K562 (cell line): Measurements from ENCODE around the gene ACER1. TPM values are rescaled to one million over a fixed set of nuclear protein-coding genes. Genes with fewer than 3 reads are reported as not detected.

ENCODE experiments used
- ATAC-seq: fragments of 200-7000 bp; cut with Tn5 transposase; 3 replicates; pipeline ENCODE4 v1.9.1; 2020; ENCODE audit warnings: moderate library complexity
- BruUV-seq: library from RNA; stranded (reverse); fragments of 400-500 nt; replicated peaks from 2 replicates; lab custom pipeline; 2021; lab: Mats Ljungman, UMichigan
- CTCF ChIA-PET: fragments of 300-600 bp; formaldehyde crosslinking; extraction: SDS; loops from one replicate; lab custom pipeline; 2021; ENCODE audit warnings: low intra/inter-chr PET ratio; lab: Yijun Ruan, JAX
- POLR2A ChIA-PET: fragments of 300-600, 350-650 bp; sonication (Branson Sonifier 250); formaldehyde crosslinking; extraction: SDS; loops from one replicate; lab custom pipeline; 2021; ENCODE audit warnings: antibody characterized with exemption, inconsistent platforms; lab: Yijun Ruan, JAX
- DNase-seq, 4 experiments: peaks; one replicate each; pipeline versions ENCODE4 v3.0.0 to v3.0.0-alpha.2; 2011 to 2018; ENCODE audit warnings: low spot score in 3 of 4, mixed read lengths in 3 of 4; ENCODE audit errors: extremely low read depth in 1 of 4
- FAIRE-seq: peaks from 2 replicates; lab custom pipeline; 2011; peaks lifted over from hg19 to GRCh38; lab: Jason Lieb, UNC
- H2AFZ ChIP-seq: 2 replicates; pipeline ENCODE4 v1.6.0; 2011; ENCODE audit warnings: low read depth, low read length, control low read depth, inconsistent platforms
- H3K27ac ChIP-seq: fragments of 200-600 bp; 3 replicates; pipeline ENCODE4 v1.8.0; 2011; ENCODE audit warnings: low read depth, mild to moderate bottlenecking, control low read depth, inconsistent platforms, low read length, moderate library complexity, mixed read lengths; ENCODE audit errors: extremely low read depth
- H3K27me3 ChIP-seq, 2 experiments: fragments of 300-600 bp in 1 of 2; 2 replicates in 1 of 2; 3 replicates in 1 of 2; pipeline versions ENCODE4 v1.6.0 to v1.8.0; 2011; ENCODE audit warnings: inconsistent platforms in 2 of 2, low read length in 2 of 2, mild to moderate bottlenecking in 1 of 2, mixed read lengths in 1 of 2, moderate library complexity in 1 of 2; ENCODE audit not compliant: control insufficient read depth in 2 of 2, insufficient read depth in 2 of 2
- H3K36me3 ChIP-seq: fragments of 300-600 bp; 3 replicates; pipeline ENCODE4 v1.8.0; 2011; ENCODE audit warnings: mild to moderate bottlenecking, low read length, inconsistent platforms; ENCODE audit not compliant: control insufficient read depth, insufficient read depth
- H3K4me1 ChIP-seq, 2 experiments: fragments of 200-600 bp in 1 of 2; replicated peaks in 1 of 2; 2 replicates in 1 of 2; 3 replicates in 1 of 2; pipeline versions ENCODE4 v1.5.1 to v1.8.0; 2011; ENCODE audit warnings: inconsistent platforms in 2 of 2, low read length in 2 of 2, mild to moderate bottlenecking in 1 of 2, mixed read lengths in 1 of 2, moderate library complexity in 1 of 2; ENCODE audit not compliant: control insufficient read depth in 2 of 2, insufficient read depth in 2 of 2
- H3K4me2 ChIP-seq: 2 replicates; pipeline ENCODE4 v1.6.1; 2011; ENCODE audit warnings: low read length, control low read depth, inconsistent platforms, mixed read lengths; ENCODE audit not compliant: insufficient read depth
- H3K4me3 ChIP-seq: fragments of 200-600 bp; sonication (generic), shearing (Covaris generic); 2 replicates; pipeline ENCODE4 v1.5.1; 2016; ENCODE audit warnings: control low read depth, inconsistent platforms
- H3K79me2 ChIP-seq: fragments of 200-600 bp; 3 replicates; pipeline ENCODE4 v1.8.0; 2011; ENCODE audit warnings: low read length, inconsistent platforms; ENCODE audit not compliant: control insufficient read depth, insufficient read depth
- H3K9ac ChIP-seq, 2 experiments: 2 replicates each; pipeline versions ENCODE4 v1.6.0 to v1.6.1; 2011; ENCODE audit warnings: low read depth in 2 of 2, low read length in 2 of 2, control low read depth in 1 of 2, inconsistent platforms in 1 of 2, mild to moderate bottlenecking in 1 of 2, mixed read lengths in 1 of 2; ENCODE audit not compliant: insufficient read depth in 1 of 2
- H3K9me1 ChIP-seq: one replicate; pipeline ENCODE4 v1.6.0; 2011; ENCODE audit warnings: inconsistent platforms, mild to moderate bottlenecking, low read length, moderate library complexity; ENCODE audit not compliant: control insufficient read depth, insufficient read depth
- H3K9me3 ChIP-seq: replicated peaks from 2 replicates; pipeline ENCODE4 v1.5.1; 2011; ENCODE audit warnings: low read depth, low read length, inconsistent platforms; ENCODE audit not compliant: control insufficient read depth, insufficient read depth
- H4K20me1 ChIP-seq: replicated peaks from 2 replicates; pipeline ENCODE4 v1.6.1; 2011; ENCODE audit warnings: low read length, inconsistent platforms, mixed read lengths; ENCODE audit not compliant: control insufficient read depth, insufficient read depth
- ATF7 ChIP-seq: fragments of 450-650 bp; IDR thresholded peaks from 2 replicates; pipeline ENCODE4 v1.7.1; 2014; ENCODE audit warnings: mild to moderate bottlenecking, moderate library complexity
- EP400 ChIP-seq: fragments of 450-650 bp; IDR thresholded peaks from 2 replicates; pipeline ENCODE4 v1.6.1; 2017; ENCODE audit warnings: antibody characterized with exemption, mild to moderate bottlenecking, moderate library complexity
- GABPA ChIP-seq: fragments of 200-800 bp; sonication (Bioruptor generic); conservative IDR thresholded peaks from 2 replicates; pipeline ENCODE4 v1.6.1; 2016; ENCODE audit warnings: low read depth, missing genetic modification characterization, missing compliant biosample characterization
- GABPB1 ChIP-seq: sonication (generic); formaldehyde crosslinking; IDR thresholded peaks from 2 replicates; pipeline ENCODE4 v1.8.0; 2022; ENCODE audit warnings: mild to moderate bottlenecking, missing genetic modification reagents
- KDM1A ChIP-seq, 2 experiments: fragments of 450-650 bp; IDR thresholded peaks; 2 replicates each; pipeline ENCODE4 v1.6.1; 2016; ENCODE audit warnings: mild to moderate bottlenecking in 2 of 2
- KDM4B ChIP-seq, 2 experiments: fragments of 450-650 bp in 1 of 2; sonication (generic) in 1 of 2; IDR thresholded peaks; 2 replicates each; pipeline ENCODE4 v1.6.1; 2016 to 2017; ENCODE audit warnings: borderline replicate concordance in 2 of 2, antibody characterized with exemption in 1 of 2, low read depth in 1 of 2, mild to moderate bottlenecking in 1 of 2
- ZEB2 ChIP-seq: fragments of 450-650 bp; IDR thresholded peaks from 2 replicates; pipeline ENCODE4 v1.6.1; 2016
- ZNF511 ChIP-seq: sonication (generic); formaldehyde crosslinking; IDR thresholded peaks from 2 replicates; pipeline ENCODE4 v1.8.0; 2022; ENCODE audit warnings: mild to moderate bottlenecking, missing genetic modification reagents
- WGBS: fragments of 100-300 bp; shearing (Covaris generic); methylation state at CpG from one replicate; pipeline ENCODE4 v1.1.6; 2016; ENCODE audit warnings: low coverage, mixed read lengths; ENCODE audit not compliant: insufficient coverage; ENCODE audit errors: missing lambda C conversion rate; 5-methylcytosine and 5-hydroxymethylcytosine counted together
- in situ Hi-C: fragments of 300-500 bp; cut with MboI; formaldehyde crosslinking; loops from 4 replicates; pipeline ENCODE4 v1.15.0; 2018; ENCODE audit warnings: inconsistent platforms, mixed read lengths
- intact Hi-C: fragments of 100-400 bp; cut with micrococcal nuclease; formaldehyde crosslinking; loops from 2 replicates; pipeline ENCODE4 v1.14.2; 2022
- polyA plus RNA-seq, 8 experiments: library from polyadenylated mRNA; depleted of rRNA in 4 of 8; stranded (reverse) in 5 of 8; unstranded in 3 of 8; fragments of >200 nt; fragmentation: Nextera tagmentation in 2 of 8; fragmentation: Illumina TruSeq in 1 of 8; extraction: Ambion mirVana in 2 of 8; extraction: Trizol in 1 of 8; gene quantifications; 2 replicates each; pipeline versions ENCODE4 v1.2.1 to v1.2.3, GENCODE V29; 2011 to 2014; ENCODE audit warnings: inconsistent platforms in 1 of 8, missing spikeins in 1 of 8
- total RNA-seq, 7 experiments: library from RNA; depleted of rRNA in 6 of 7; stranded (reverse); fragments of >200 nt in 6 of 7; fragmentation: Illumina TruSeq in 2 of 7; extraction: Trizol in 2 of 7; gene quantifications; 2 replicates each; pipeline versions ENCODE4 v1.2.1 to v1.2.3, GENCODE V29; 2011 to 2021; ENCODE audit warnings: low replicate concordance in 1 of 7
- TF ChIP-seq, protein P1 (sequence below), 2 experiments: fragments of 450-650 bp in 1 of 2; sonication (generic) in 1 of 2; formaldehyde crosslinking in 1 of 2; IDR thresholded peaks; 2 replicates each; pipeline versions ENCODE4 v1.7.1 to v1.9.0; 2016 to 2022; ENCODE audit warnings: inconsistent platforms in 1 of 2, mild to moderate bottlenecking in 1 of 2, missing genetic modification reagents in 1 of 2
- TF ChIP-seq, protein P2 (sequence below): fragments of 450-650 bp; formaldehyde crosslinking; IDR thresholded peaks from 2 replicates; pipeline ENCODE4 v1.4.0; 2020; ENCODE audit warnings: mild to moderate bottlenecking, moderate library complexity

ACER1 gene
- total and polyA plus RNA-seq, 9 of the 15 experiments (the other 6 are each of a cell fraction or from before 2014, with no cell fraction given) = not detected

GRCh38 chr19:6373813-6374108 lies 40.3 kb upstream of the ACER1 start:
- peak; percentile 71 to 88 (median 74) for DNase-seq
- peak overlapping the region; percentile 66 for H3K27ac ChIP-seq
- H3K4me2 ChIP-seq = peak overlapping the region; percentile 77
- peak overlapping the region; percentile 47 to 86 for H3K9ac ChIP-seq
- WGBS = 0% methylated on average over 3 of the region's 5 CpGs
- ChIA-PET POLR2A (interaction anchor here (1.0 to 2.0 kb wide), 4 partner anchors 11 to 297 kb away, joined by 3 to 29 read pairs (median 8); partner anchors contain the start of genes CLPP, GTF2F1 and KHSRP), CTCF (no interaction called here)
- peaks cover 8 to 58% of the 10 kb centered on the region in 2 experiments for H3K4me1 ChIP-seq
- intact Hi-C loops = no loop called here
- H3K4me3 ChIP-seq = peak overlapping the region; percentile 50
- no peaks in the 10 kb centered on the region for H3K27me3 ChIP-seq
- peak; percentile 31 for ATAC-seq
- H3K79me2 ChIP-seq = peaks cover 7% of the 10 kb centered on the region; the same call in 2 of the 3 replicates
- H3K36me3 ChIP-seq = peaks cover 30% of the 10 kb centered on the region; the same call in 2 of the 3 replicates
- H2AFZ ChIP-seq = peak overlapping the region; percentile 81
- no peaks in the 10 kb centered on the region for H4K20me1 ChIP-seq
- no peak for FAIRE-seq
- no TSS peak for BruUV-seq
- no peaks in the 10 kb centered on the region for H3K9me3 ChIP-seq
- in situ Hi-C loops = no loop called here
- no peaks in the 10 kb centered on the region for H3K9me1 ChIP-seq
- TF ChIP-seq, protein P1, sequence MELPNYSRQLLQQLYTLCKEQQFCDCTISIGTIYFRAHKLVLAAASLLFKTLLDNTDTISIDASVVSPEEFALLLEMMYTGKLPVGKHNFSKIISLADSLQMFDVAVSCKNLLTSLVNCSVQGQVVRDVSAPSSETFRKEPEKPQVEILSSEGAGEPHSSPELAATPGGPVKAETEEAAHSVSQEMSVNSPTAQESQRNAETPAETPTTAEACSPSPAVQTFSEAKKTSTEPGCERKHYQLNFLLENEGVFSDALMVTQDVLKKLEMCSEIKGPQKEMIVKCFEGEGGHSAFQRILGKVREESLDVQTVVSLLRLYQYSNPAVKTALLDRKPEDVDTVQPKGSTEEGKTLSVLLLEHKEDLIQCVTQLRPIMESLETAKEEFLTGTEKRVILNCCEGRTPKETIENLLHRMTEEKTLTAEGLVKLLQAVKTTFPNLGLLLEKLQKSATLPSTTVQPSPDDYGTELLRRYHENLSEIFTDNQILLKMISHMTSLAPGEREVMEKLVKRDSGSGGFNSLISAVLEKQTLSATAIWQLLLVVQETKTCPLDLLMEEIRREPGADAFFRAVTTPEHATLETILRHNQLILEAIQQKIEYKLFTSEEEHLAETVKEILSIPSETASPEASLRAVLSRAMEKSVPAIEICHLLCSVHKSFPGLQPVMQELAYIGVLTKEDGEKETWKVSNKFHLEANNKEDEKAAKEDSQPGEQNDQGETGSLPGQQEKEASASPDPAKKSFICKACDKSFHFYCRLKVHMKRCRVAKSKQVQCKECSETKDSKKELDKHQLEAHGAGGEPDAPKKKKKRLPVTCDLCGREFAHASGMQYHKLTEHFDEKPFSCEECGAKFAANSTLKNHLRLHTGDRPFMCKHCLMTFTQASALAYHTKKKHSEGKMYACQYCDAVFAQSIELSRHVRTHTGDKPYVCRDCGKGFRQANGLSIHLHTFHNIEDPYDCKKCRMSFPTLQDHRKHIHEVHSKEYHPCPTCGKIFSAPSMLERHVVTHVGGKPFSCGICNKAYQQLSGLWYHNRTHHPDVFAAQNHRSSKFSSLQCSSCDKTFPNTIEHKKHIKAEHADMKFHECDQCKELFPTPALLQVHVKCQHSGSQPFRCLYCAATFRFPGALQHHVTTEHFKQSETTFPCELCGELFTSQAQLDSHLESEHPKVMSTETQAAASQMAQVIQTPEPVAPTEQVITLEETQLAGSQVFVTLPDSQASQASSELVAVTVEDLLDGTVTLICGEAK (IDR thresholded peaks at IDR 0.05) = peak; percentile 73
- TF ChIP-seq, protein P1 (CRISPR knock-in tag; IDR thresholded peaks at IDR 0.05) = no peak
- TF ChIP-seq KDM4B (IDR thresholded peaks at IDR 0.05; ENCODE audit: borderline replicate concordance in 2 of 2, low read depth in 1 of 2) (no peak), KDM1A (IDR thresholded peaks at IDR 0.05) (peak in 1 of 2 experiments; percentile 26; a peak in 2 of 4 replicates), EP400 (peak; percentile 28; the same call in 1 of the 2 replicates), ZEB2 (peak; percentile 34; the same call in 1 of the 2 replicates), GABPB1 (CRISPR knock-in tag) (0 out of 2 replicates have a peak, but pooled peaks have one; percentile 29), GABPA (tag) (peak; percentile 50), ATF7 (no peak), ZNF511 (CRISPR knock-in tag) (0 out of 2 replicates have a peak, but pooled peaks have one; percentile 15)
- TF ChIP-seq, protein P2, sequence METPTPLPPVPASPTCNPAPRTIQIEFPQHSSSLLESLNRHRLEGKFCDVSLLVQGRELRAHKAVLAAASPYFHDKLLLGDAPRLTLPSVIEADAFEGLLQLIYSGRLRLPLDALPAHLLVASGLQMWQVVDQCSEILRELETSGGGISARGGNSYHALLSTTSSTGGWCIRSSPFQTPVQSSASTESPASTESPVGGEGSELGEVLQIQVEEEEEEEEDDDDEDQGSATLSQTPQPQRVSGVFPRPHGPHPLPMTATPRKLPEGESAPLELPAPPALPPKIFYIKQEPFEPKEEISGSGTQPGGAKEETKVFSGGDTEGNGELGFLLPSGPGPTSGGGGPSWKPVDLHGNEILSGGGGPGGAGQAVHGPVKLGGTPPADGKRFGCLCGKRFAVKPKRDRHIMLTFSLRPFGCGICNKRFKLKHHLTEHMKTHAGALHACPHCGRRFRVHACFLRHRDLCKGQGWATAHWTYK (CRISPR knock-in tag) = no peak
